Neural progenitor cell (in vitro differentiated cells): ENCODE data around the gene CENPC. TPM values are rescaled to one million over a fixed set of nuclear protein-coding genes. Genes with fewer than 3 reads are reported as not detected.
"Not testable (repeated sequence)": the region's sequence is repeated elsewhere in the genome, so short reads cannot be mapped to it uniquely, and the experiment has no call there.

Experiments used
- DNase-seq: peaks from one replicate; pipeline ENCODE4 v3.0.0-alpha.2; 2016; ENCODE audit warnings: low spot score
- H2AFZ ChIP-seq: fragments of 200-600 bp; sonication (generic); replicated peaks from 2 replicates; pipeline ENCODE4 v1.6.1; 2016; ENCODE audit warnings: antibody characterized with exemption
- H3F3A ChIP-seq: fragments of 200-600 bp; sonication (generic); 2 replicates; pipeline ENCODE4 v1.6.1; 2016; ENCODE audit warnings: antibody characterized with exemption, low read depth
- H3K27ac ChIP-seq: fragments of 200-600 bp; sonication (generic); 2 replicates; pipeline ENCODE4 v1.5.1; 2016; ENCODE audit warnings: mild to moderate bottlenecking
- H3K27me3 ChIP-seq: fragments of 200-600 bp; sonication (generic); 2 replicates; pipeline ENCODE4 v1.6.1; 2016; ENCODE audit warnings: mild to moderate bottlenecking, moderate library complexity
- H3K36me3 ChIP-seq: fragments of 200-600 bp; sonication (generic); 2 replicates; pipeline ENCODE4 v1.5.1; 2016
- H3K4me1 ChIP-seq: fragments of 200-600 bp; sonication (generic); 2 replicates; pipeline ENCODE4 v1.6.1; 2016; ENCODE audit warnings: mixed run types
- H3K4me2 ChIP-seq: fragments of 200-600 bp; sonication (generic); 2 replicates; pipeline ENCODE4 v1.6.1; 2016
- H3K4me3 ChIP-seq: fragments of 200-600 bp; sonication (generic); 2 replicates; pipeline ENCODE4 v1.5.1; 2016
- H3K79me2 ChIP-seq: fragments of 200-600 bp; sonication (generic); 2 replicates; pipeline ENCODE4 v1.6.1; 2016; ENCODE audit warnings: low read depth
- H3K9ac ChIP-seq: fragments of 200-600 bp; sonication (generic); 2 replicates; pipeline ENCODE4 v1.6.1; 2016
- H3K9me3 ChIP-seq: fragments of 200-600 bp; sonication (generic); 2 replicates; pipeline ENCODE4 v1.5.1; 2016; ENCODE audit warnings: low read depth
- H4K20me1 ChIP-seq: fragments of 200-600 bp; sonication (generic); 2 replicates; pipeline ENCODE4 v1.6.1; 2016; ENCODE audit warnings: low read depth
- H3K27ac Mint-ChIP-seq: 3 replicates; pipeline ENCODE4 v1.8.0; 2021; ENCODE audit warnings: mixed read lengths
- H3K27me3 Mint-ChIP-seq: 2 replicates; pipeline ENCODE4 v1.8.0; 2022; ENCODE audit warnings: low read depth, mild to moderate bottlenecking, inconsistent platforms, moderate library complexity, mixed read lengths; ENCODE audit not compliant: insufficient read depth
- H3K36me3 Mint-ChIP-seq: 3 replicates; pipeline ENCODE4 v1.8.0; 2021; ENCODE audit warnings: mixed read lengths
- H3K4me1 Mint-ChIP-seq: 3 replicates; pipeline ENCODE4 v1.8.0; 2021; ENCODE audit warnings: mixed read lengths
- H3K4me3 Mint-ChIP-seq: 3 replicates; pipeline ENCODE4 v1.8.0; 2021; ENCODE audit warnings: mild to moderate bottlenecking, moderate library complexity, mixed read lengths
- H3K9me3 Mint-ChIP-seq: 3 replicates; pipeline ENCODE4 v1.8.0; 2020; ENCODE audit warnings: mixed read lengths
- EZH2 ChIP-seq: fragments of 200-600 bp; sonication (generic); IDR thresholded peaks from 2 replicates; pipeline ENCODE4 v1.6.1; 2017; ENCODE audit warnings: antibody characterized with exemption, mild to moderate bottlenecking, moderate library complexity
- EZH2phosphoT487 ChIP-seq: fragments of 200-600 bp; sonication (generic); IDR thresholded peaks from 2 replicates; pipeline ENCODE4 v1.6.1; 2017; ENCODE audit warnings: antibody characterized with exemption
- total RNA-seq: library from RNA; depleted of rRNA; stranded (reverse); fragments of >200 nt; gene quantifications from 2 replicates; pipeline ENCODE4 v1.2.3, GENCODE V29; 2015; ENCODE audit warnings: low replicate concordance
- TF ChIP-seq, protein P1 (sequence below): fragments of 200-600 bp; sonication (generic); IDR thresholded peaks from 2 replicates; pipeline ENCODE4 v1.5.1; 2017; ENCODE audit warnings: antibody characterized with exemption, mild to moderate bottlenecking

Gene CENPC
- total RNA-seq, 1 donor from 2014 or later: 85.2 TPM

DNA sequence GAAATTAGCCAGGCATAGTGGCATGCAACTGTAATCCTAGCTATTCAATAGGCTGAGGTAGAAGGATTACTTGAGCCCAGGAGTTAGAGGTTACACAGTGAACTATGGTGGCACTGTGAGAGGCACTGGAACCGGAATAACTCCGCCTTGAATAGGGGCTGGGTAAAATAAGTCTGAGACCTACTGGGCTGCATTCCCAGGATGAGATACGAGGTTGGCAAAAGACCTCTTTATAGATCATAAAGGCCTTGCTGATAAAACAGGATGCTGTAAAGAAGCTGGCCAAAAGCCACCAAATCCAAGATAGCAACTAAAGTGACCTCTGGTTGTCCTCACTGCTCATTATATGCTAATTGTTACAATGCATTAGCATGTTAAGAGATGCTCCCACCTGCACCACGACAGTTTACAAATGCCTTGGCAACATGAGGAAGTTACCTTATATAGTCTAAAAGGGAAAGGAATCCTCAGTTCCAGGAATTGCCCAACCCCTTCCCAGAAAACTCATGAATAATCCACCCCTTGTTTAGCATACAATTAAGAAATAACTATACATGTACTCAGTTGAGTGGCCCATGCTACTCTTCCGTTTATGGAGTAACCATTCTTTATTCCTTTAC lies 88.6 kb downstream of the CENPC start:
- peaks cover 4% of the 10 kb centered on the region for H3K9me3 Mint-ChIP-seq
- no peaks in the 10 kb centered on the region for H3F3A ChIP-seq
- TF ChIP-seq, protein P1, sequence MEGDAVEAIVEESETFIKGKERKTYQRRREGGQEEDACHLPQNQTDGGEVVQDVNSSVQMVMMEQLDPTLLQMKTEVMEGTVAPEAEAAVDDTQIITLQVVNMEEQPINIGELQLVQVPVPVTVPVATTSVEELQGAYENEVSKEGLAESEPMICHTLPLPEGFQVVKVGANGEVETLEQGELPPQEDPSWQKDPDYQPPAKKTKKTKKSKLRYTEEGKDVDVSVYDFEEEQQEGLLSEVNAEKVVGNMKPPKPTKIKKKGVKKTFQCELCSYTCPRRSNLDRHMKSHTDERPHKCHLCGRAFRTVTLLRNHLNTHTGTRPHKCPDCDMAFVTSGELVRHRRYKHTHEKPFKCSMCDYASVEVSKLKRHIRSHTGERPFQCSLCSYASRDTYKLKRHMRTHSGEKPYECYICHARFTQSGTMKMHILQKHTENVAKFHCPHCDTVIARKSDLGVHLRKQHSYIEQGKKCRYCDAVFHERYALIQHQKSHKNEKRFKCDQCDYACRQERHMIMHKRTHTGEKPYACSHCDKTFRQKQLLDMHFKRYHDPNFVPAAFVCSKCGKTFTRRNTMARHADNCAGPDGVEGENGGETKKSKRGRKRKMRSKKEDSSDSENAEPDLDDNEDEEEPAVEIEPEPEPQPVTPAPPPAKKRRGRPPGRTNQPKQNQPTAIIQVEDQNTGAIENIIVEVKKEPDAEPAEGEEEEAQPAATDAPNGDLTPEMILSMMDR: no peak
- TF ChIP-seq EZH2: no peak
- TF ChIP-seq EZH2phosphoT487: no peak
- no peaks in the 10 kb centered on the region for H3K27me3 Mint-ChIP-seq
- H3K36me3 ChIP-seq: no peaks in the 10 kb centered on the region
- H3K79me2 ChIP-seq: no peaks in the 10 kb centered on the region
- no peak overlapping the region for H3K4me3 ChIP-seq
- no peak overlapping the region for H2AFZ ChIP-seq
- H3K9me3 ChIP-seq: no peaks in the 10 kb centered on the region
- H3K9ac ChIP-seq: no peak overlapping the region
- H3K4me3 Mint-ChIP-seq: no peak overlapping the region
- H3K27ac ChIP-seq: no peak overlapping the region
- H3K4me1 Mint-ChIP-seq: no peaks in the 10 kb centered on the region
- no peaks in the 10 kb centered on the region for H4K20me1 ChIP-seq
- H3K4me2 ChIP-seq: no peak overlapping the region
- no peaks in the 10 kb centered on the region for H3K27me3 ChIP-seq
- no peak for DNase-seq
- H3K27ac Mint-ChIP-seq: no peak overlapping the region
- no peaks in the 10 kb centered on the region for H3K4me1 ChIP-seq
- H3K36me3 Mint-ChIP-seq: peaks cover 22% of the 10 kb centered on the region

DNA sequence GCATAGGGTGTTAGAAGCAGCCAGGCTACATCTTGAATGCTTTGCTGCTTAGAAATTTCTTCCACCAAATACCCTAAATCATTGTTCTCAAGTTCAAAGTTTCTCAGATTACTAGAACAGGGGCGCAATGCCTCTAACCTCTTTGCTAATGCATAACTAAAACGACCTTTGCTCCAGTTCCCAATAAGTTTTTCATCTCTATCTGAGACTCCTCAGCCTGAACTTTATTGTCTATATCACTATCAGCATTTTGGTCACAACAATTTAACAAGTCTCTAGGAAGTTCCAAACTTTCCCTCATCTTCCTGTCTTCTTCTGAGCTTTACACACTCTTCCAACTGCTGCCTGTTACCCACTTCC lies 92.5 kb downstream of the CENPC start:
- not testable (repeated sequence) for H3K9me3 Mint-ChIP-seq, H3K27me3 ChIP-seq, H3K27ac ChIP-seq, H3K9ac ChIP-seq, H3K4me2 ChIP-seq, H3K27me3 Mint-ChIP-seq, H3K4me3 ChIP-seq, H2AFZ ChIP-seq, H3K36me3 ChIP-seq, H3K4me1 ChIP-seq, H3K4me3 Mint-ChIP-seq, H3K79me2 ChIP-seq, H3K4me1 Mint-ChIP-seq, DNase-seq, H3K9me3 ChIP-seq, H3K27ac Mint-ChIP-seq, H3F3A ChIP-seq, H4K20me1 ChIP-seq
- H3K36me3 Mint-ChIP-seq: peaks cover 18% of the 10 kb centered on the region

DNA sequence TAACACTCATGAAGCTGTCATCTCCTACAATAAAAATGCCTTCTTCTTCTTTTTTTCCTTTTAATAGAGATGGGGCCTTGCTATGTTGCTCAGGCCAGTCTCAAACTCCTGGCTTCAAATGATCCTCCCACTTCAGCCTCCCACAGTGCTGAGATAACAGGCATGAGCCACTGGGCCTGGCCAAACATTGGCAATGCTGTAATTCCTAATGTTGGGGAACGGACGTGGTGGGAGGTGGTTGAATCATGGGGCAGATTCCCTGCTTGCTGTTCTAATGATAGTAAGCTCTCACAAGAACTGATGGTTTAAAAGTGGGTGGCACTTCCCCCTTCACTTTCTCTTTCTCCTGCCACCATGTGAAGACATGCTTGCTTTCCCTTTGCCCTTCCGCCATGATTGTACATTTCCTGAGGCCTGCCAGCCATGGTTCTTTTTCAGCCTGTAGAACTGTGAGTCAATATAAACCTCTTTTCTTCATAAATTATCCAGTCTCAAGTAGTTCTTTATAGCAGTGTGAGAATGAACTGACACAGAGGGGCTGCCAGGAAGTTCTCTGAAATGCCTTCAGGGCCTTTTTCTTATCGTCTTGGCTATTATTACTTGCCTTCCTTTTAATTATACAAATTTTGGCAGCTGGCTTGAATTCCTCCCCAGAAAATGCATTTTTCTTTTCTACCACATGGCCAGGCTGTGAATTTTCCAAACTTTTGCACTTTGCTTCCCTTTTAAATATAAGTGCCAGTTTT lies 93.0 kb downstream of the CENPC start:
- peaks cover 2% of the 10 kb centered on the region for H3K27me3 Mint-ChIP-seq

More for the DNA sequence above, 93.0 kb downstream of the CENPC start:
- Histone ChIP-seq H3F3A (no peaks in the 10 kb centered on the region), H3K79me2 (no peaks in the 10 kb centered on the region), H3K27ac (no peak overlapping the region), H3K9ac (no peak overlapping the region), H3K9me3 (no peaks in the 10 kb centered on the region), H2AFZ (no peak overlapping the region), H3K36me3 (no peaks in the 10 kb centered on the region), H3K4me1 (no peaks in the 10 kb centered on the region), H4K20me1 (no peaks in the 10 kb centered on the region), H3K4me2 (no peak overlapping the region), H3K4me3 (no peak overlapping the region), H3K27me3 (no peaks in the 10 kb centered on the region)
- Mint-ChIP-seq H3K36me3 (peaks cover 16% of the 10 kb centered on the region), H3K27ac (no peak overlapping the region), H3K4me3 (no peak overlapping the region), H3K4me1 (no peaks in the 10 kb centered on the region), H3K9me3 (no peaks in the 10 kb centered on the region)
- no peak for TF ChIP-seq EZH2
- TF ChIP-seq, protein P1: no peak
- TF ChIP-seq EZH2phosphoT487: no peak
- DNase-seq: no peak
